HG03060 (cell line): ENCODE data around the gene XPR1.
A peak's percentile ranks its signal among the peaks of the same experiment; 100 is the strongest.

Experiments
- ATAC-seq: cut with Tn5 transposase; IDR thresholded peaks from one replicate; pipeline ENCODE4 v1.9.1; 2021; ENCODE audit warnings: low read depth, moderate number of reproducible peaks; ENCODE audit not compliant: unreplicated experiment

XPR1 gene

GRCh38 chr1:180909005-180909414 lies 277.2 kb downstream of the XPR1 start:
- peak; percentile 25 for ATAC-seq

GRCh38 chr1:180909462-180909976 lies 277.7 kb downstream of the XPR1 start:
- peak; percentile 36 for ATAC-seq

- no peak for ATAC-seq
Observed at GRCh38 chr1:180911640-180912191, 279.9 kb downstream of the XPR1 start.

GRCh38 chr1:180912211-180912800 lies 280.5 kb downstream of the XPR1 start:
- no peak for ATAC-seq

- ATAC-seq = no peak
Observed at GRCh38 chr1:180912801-180913565, 281.2 kb downstream of the XPR1 start, which contains the start of gene KIAA1614. Gene KIAA1614 (plus strand): TSS chr1:180912897. CDS start chr1:180913244, 347 bp downstream.

- no peak for ATAC-seq
Observed at GRCh38 chr1:180915426-180915965, 283.7 kb downstream of the XPR1 start.

- ATAC-seq = no peak
Observed at GRCh38 chr1:180916012-180916770, 284.4 kb downstream of the XPR1 start.

- no peak for ATAC-seq
Observed at GRCh38 chr1:180916771-180917170, 284.9 kb downstream of the XPR1 start.

- no peak for ATAC-seq
Observed at GRCh38 chr1:180917306-180918065, 285.7 kb downstream of the XPR1 start.

GRCh38 chr1:180918519-180918918 lies 286.7 kb downstream of the XPR1 start:
- ATAC-seq = no peak

GRCh38 chr1:180919183-180919700 lies 287.4 kb downstream of the XPR1 start:
- ATAC-seq = no peak

GRCh38 chr1:180920193-180920592 lies 288.4 kb downstream of the XPR1 start:
- no peak for ATAC-seq

- ATAC-seq = no peak
Observed at GRCh38 chr1:180920702-180921101, 288.9 kb downstream of the XPR1 start.

- ATAC-seq = no peak
Observed at GRCh38 chr1:180921386-180921785, 289.6 kb downstream of the XPR1 start.

- no peak for ATAC-seq
Observed at GRCh38 chr1:180921891-180922630, 290.2 kb downstream of the XPR1 start.

GRCh38 chr1:180922631-180923015 lies 290.8 kb downstream of the XPR1 start:
- no peak for ATAC-seq

- ATAC-seq = no peak
Observed at GRCh38 chr1:180923021-180923841, 291.4 kb downstream of the XPR1 start.

GRCh38 chr1:180923887-180924286 lies 292.1 kb downstream of the XPR1 start:
- ATAC-seq = no peak
